A549 treated with CpdA at 1 μM for 4 hours (cell line): Measurements from ENCODE around the gene CRIP3. TPM values are rescaled to one million over a fixed set of nuclear protein-coding genes. Genes with fewer than 3 reads are reported as not detected.

Experiments
- total RNA-seq: library from RNA; stranded (reverse); fragments of 200-300 nt; extraction: Qiagen RNA extraction; gene quantifications from 5 replicates; pipeline ENCODE4 v1.2.3, GENCODE V29; 2022; ENCODE audit warnings: low read depth

Gene CRIP3
- total RNA-seq, result 0.20 to 0.62 TPM (median 0.57 TPM) in 5 replicates

GRCh38 chr6:43308101-43308989, at the start of gene CRIP3:
Gene CRIP3, minus strand, starts transcription at chr6:43308826. Its CDS starts 34 bp downstream, at chr6:43308792.

GRCh38 chr6:43297644-43298564, 10.7 kb downstream of the CRIP3 start, which contains the start of gene SLC22A7:
Gene SLC22A7, plus strand, starts transcription at chr6:43298260. Its CDS starts 99 bp downstream, at chr6:43298359.

Other genes starting within 250 kb of the CRIP3 start
- 53.6 to 63.0 TPM (median 58.7 TPM) in 5 replicates for gene MRPL2, start 249.4 kb downstream of the CRIP3 start, total RNA-seq
- gene KLC4, start 249.2 kb downstream of the CRIP3 start, total RNA-seq, result 6.1 to 8.2 TPM (median 7.0 TPM) in 5 replicates
- 4.7 to 5.3 TPM (median 5.0 TPM) in 5 replicates for gene PTK7, start 232.5 kb downstream of the CRIP3 start, total RNA-seq
- 13.4 to 18.9 TPM (median 17.6 TPM) in 5 replicates for gene SRF, start 137.6 kb downstream of the CRIP3 start, total RNA-seq
- 7.4 to 9.8 TPM (median 8.6 TPM) in 5 replicates for gene CUL9, start 126.6 kb downstream of the CRIP3 start, total RNA-seq
- 68.3 to 104 TPM (median 95.7 TPM) in 5 replicates for gene DNPH1, start 79.3 kb downstream of the CRIP3 start, total RNA-seq
- 0.03 to 0.08 TPM (median 0.06 TPM) in 4 of 5 replicates, not detected in the other for gene TTBK1, start 65.3 kb downstream of the CRIP3 start, total RNA-seq
- gene SLC22A7, start 10.6 kb downstream of the CRIP3 start, total RNA-seq, result not detected in 5 replicates
- gene ZNF318, start 60.8 kb upstream of the CRIP3 start, total RNA-seq, result 4.3 to 5.9 TPM (median 5.6 TPM) in 5 replicates
- gene ABCC10, start 118.7 kb upstream of the CRIP3 start, total RNA-seq, result 9.4 to 11.9 TPM (median 9.4 TPM) in 5 replicates
- gene DLK2, start 146.7 kb upstream of the CRIP3 start, total RNA-seq, result 2.7 to 7.1 TPM (median 5.8 TPM) in 5 replicates
- gene TJAP1, start 168.7 kb upstream of the CRIP3 start, total RNA-seq, result 16.2 to 21.4 TPM (median 20.3 TPM) in 5 replicates
- gene LRRC73, start 201.5 kb upstream of the CRIP3 start, total RNA-seq, result 0.51 to 1.4 TPM (median 1.1 TPM) in 5 replicates
- gene YIPF3, start 208.1 kb upstream of the CRIP3 start, total RNA-seq, result 58.3 to 70.4 TPM (median 68.9 TPM) in 5 replicates
- gene POLR1C, start 208.3 kb upstream of the CRIP3 start, total RNA-seq, result 48.5 to 61.1 TPM (median 52.6 TPM) in 5 replicates